ENCODE measurements around the gene CD5L.

- TF ChIP-seq POLR2A (IDR thresholded peaks at IDR 0.05; ENCODE audit: low read length) (no peak), GATA1 (IDR thresholded peaks at IDR 0.05; ENCODE audit: low read depth, low read length) (no peak)
These were observed 10.7 kb downstream of the CD5L start for GRCh38 chr1:157830887-157831286.
